ENCODE measurements around the gene C19orf53.

C19orf53 gene

GRCh38 chr19:13796301-13797057 lies 22.2 kb downstream of the C19orf53 start:
- DNase-seq (ENCODE audit: low read depth in 2 of 2): no peak

DNA sequence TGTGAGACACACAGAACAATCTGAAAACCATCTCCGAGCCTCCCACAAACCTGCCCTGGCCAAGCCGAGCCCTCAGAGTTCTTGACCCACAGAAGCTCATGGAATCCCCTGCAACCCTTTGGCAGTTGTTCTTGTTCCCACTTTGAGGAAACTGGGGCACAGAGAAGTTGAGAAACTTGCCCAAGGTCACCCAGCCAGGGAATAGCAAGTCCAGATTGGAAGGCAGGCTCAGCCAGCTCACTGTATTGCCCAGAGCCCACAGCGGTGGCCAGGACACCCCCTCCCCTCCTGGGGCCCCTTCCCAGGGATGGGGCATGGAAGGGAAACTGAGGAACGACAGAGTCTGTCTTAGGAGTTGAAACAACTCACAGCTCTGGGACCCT lies 22.8 kb downstream of the C19orf53 start:
- no peak for DNase-seq (ENCODE audit: low read depth in 2 of 2)

DNA sequence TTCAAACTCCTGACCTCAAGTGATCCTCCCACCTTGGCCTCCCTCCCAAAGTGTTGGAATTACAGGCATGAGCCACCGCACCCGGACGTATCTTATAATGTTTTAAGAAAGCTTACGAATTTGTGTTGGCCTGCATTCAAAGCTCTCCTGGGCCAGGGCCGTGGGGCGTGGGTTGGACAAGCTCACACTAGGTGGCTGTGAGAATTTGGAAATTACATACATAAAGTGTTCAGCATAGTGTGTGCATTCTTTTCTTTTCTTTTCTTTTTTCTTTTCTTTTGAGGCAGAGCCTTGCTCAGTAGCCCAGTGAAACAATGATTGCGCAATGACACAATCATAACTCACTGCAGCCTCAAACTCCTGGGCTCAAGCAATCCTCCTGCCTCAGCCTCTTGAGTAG lies 23.6 kb downstream of the C19orf53 start:
- no peak for DNase-seq (ENCODE audit: low read depth in 2 of 2)

GRCh38 chr19:13799669-13800068 lies 25.4 kb downstream of the C19orf53 start:
- no peak for DNase-seq (ENCODE audit: low read depth in 2 of 2)

GRCh38 chr19:13803038-13803437 lies 28.8 kb downstream of the C19orf53 start:
- no peak for DNase-seq (ENCODE audit: low read depth in 2 of 2)

- DNase-seq (ENCODE audit: low read depth in 2 of 2): no peak
Observed at GRCh38 chr19:13804830-13805683, 30.8 kb downstream of the C19orf53 start.

DNA sequence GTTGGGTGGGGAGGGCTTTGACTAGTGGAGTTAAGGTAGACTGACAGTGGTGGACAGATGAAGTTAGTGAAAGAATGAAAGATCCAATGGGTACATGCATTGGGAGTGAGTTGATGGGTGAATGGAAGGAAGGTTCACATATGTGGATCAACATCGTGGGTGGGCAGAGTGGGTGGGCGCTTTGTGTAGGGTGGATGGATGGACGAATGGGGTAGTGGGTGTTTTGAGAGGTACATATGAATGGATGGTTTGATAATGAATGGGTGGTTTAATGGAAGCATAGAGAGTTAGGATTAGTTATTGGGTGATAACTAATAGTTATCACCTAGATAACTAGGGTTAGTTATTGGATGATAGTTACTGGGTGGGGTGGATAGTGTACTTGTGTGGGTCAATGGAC lies 32.5 kb downstream of the C19orf53 start:
- DNase-seq (ENCODE audit: low read depth in 2 of 2): no peak

GRCh38 chr19:13807421-13808021 lies 33.3 kb downstream of the C19orf53 start:
- DNase-seq (ENCODE audit: low read depth in 2 of 2): no peak

GRCh38 chr19:13808856-13809255 lies 34.6 kb downstream of the C19orf53 start:
- no peak for DNase-seq (ENCODE audit: low read depth in 2 of 2)

DNA sequence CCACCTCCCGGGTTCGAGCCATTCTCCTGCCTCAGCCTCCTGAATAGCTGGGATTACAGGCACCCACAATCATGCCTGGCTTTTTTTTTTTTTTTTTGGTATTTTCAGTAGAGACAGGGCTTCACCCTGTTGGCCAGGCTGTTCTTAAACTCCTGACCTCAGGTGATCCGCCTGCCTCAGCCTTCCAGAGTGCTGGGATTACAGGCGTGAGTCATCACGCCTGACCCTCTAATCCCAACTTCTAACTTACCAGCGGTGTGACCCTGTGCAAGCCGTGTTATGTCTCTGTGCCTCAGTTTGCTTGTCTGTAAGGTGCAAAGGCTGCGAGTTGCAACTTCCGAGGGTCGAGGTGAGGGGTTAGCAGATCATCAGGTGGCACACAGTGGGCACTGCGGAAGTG lies 38.3 kb downstream of the C19orf53 start:
- DNase-seq (ENCODE audit: low read depth in 2 of 2): no peak

DNA sequence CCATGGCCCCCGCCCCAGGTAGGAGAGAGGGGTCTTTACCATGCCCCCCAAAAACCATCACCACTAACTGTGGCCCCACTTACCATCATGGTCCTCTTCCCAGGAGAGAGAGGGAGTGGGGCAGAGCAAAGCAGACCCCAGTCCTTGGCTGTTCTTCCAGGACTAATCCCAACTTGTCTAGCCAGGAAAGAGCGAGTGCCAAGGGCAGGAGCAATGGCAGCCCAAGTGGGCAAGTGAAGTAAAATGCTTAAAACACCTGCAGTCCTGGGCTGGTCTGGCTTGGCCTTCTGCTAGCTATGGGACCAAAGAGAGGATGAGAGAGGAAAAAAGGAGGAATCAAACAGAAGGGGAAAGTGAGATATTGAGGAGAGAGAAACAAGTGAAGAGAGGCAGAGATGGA lies 38.9 kb downstream of the C19orf53 start:
- DNase-seq (ENCODE audit: low read depth in 2 of 2): no peak

GRCh38 chr19:13814550-13814949 lies 40.3 kb downstream of the C19orf53 start:
- DNase-seq (ENCODE audit: low read depth in 2 of 2): no peak

- no peak for DNase-seq (ENCODE audit: low read depth in 2 of 2)
Observed at GRCh38 chr19:13817018-13817614, 42.9 kb downstream of the C19orf53 start.

- DNase-seq (ENCODE audit: low read depth in 2 of 2): no peak
Observed at GRCh38 chr19:13817615-13818371, 43.5 kb downstream of the C19orf53 start.

- DNase-seq (ENCODE audit: low read depth in 2 of 2): no peak
Observed at GRCh38 chr19:13819238-13819637, 45.0 kb downstream of the C19orf53 start.

DNA sequence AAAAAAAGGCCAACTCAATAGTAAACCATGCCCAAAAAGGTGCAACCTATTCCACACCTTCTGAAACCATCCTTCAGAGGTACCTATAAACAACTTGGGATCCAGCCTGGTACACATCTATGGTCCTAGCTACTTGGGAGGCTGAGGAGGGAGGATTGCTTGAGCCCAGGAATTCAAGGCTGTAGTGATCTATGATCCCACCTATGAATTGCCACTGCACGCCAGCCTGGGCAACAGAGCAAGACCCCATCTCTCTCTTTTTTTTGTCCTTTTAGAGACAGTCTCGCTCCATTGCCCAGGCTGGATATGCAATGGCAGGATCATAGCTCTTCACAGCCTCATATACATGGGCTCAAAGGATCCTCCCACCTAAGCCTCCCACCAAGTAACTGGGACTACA lies 47.0 kb downstream of the C19orf53 start:
- no peak for DNase-seq (ENCODE audit: low read depth in 2 of 2)

DNA sequence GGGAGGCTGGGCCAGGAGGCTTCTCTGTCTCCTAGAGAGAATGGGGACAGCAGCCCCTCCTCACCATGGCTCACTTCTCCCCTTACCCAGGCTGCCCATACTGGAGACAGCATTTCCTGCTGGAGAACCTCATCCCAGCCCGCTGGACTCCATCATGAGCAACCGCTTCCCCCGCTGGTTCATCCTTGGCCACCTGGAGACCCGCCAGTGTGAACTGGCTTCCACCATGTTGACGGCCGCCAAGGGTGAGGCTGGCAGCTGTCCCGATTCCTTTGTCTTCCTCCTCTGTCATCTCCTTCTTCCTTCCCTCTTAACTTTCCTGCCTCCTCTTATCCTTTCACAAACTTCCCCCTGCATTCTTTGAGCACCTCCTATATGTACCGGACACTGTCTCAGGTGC lies 49.0 kb downstream of the C19orf53 start:
- DNase-seq (ENCODE audit: low read depth in 2 of 2): no peak

- no peak for DNase-seq (ENCODE audit: low read depth in 2 of 2)
Observed at GRCh38 chr19:13823901-13824300, 49.6 kb downstream of the C19orf53 start.

DNA sequence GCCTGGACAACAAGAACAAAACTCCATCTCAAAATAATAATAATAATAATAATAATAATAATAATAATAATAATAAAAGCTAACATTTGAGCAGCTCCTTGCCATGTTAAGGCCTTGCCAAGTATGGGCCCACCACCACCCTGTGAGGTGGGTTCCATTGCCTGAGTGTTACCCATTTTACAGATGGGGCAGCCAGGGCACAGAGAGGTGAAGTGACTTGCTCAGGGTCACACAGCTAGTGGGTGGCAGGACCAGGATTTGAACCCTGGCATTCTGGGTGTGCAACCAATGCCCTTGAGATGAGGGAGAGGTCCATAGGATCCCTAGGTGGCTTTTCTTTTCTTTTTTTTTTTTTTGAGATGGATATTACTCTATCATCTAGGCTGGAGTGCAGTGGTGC lies 50.4 kb downstream of the C19orf53 start:
- DNase-seq (ENCODE audit: low read depth in 2 of 2): no peak

DNA sequence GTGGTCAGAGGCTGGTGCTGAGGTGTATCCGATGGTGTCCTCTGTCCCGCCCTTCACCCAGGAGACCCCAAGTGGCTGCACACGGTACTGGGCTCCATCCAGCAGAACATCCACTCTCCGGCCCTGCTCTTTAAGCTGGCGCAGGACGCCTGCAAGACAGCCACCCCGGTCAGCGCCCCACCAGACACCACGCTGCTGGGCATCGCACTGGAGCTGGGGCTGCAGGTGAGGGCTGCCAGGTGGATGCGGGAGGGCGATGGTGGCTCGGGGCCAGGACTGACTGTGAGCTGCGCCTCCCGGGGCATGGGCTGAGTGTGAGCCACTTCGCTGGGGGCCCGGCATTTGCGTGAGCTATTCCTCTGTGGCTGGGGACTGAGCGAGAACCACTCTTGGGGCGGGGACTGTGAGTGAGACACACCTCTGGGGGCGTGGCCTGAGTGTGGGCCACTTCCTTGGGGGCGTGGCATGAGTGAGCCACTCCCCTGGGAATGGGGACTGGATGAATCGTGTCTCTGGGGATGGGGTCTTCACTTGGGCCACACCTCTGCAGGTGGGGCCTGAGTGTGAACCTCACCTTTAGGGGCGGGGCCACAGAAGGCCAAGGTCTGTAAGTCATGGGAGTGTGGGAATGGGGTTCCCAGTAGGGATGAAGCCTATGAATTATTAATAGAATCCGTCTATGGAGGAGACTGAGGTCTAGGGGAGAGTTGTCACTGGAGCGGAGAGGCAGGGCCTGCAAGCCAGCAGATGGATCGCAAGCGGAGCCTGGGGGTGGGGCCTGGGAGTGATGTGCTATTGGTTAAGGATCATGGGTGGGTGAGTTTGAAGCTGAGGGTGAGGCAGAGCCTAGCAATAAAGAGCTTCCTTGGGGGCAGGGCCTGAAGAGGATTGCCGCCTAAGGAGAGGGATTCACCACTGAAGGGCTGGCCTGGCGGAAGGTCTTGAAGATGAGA lies 51.5 kb downstream of the C19orf53 start:
- no peak for DNase-seq (ENCODE audit: low read depth in 2 of 2)
